HEK293 (cell line): Measurements from ENCODE around the gene ST7.

Source experiments
- BCL11B ChIP-seq: fragments of 450-650 bp; formaldehyde crosslinking; IDR thresholded peaks from 2 replicates; pipeline ENCODE4 v1.5.1; 2016; ENCODE audit warnings: low read depth, missing biosample characterization, missing genetic modification characterization
- FEZF1 ChIP-seq: fragments of 450-650 bp; formaldehyde crosslinking; IDR thresholded peaks from 2 replicates; pipeline ENCODE4 v1.5.1; 2016; ENCODE audit warnings: missing biosample characterization, missing genetic modification characterization
- HOXC10 ChIP-seq: sonication (generic); formaldehyde crosslinking; IDR thresholded peaks from 2 replicates; pipeline ENCODE4 v1.8.1; 2023; ENCODE audit warnings: mild to moderate bottlenecking, missing genetic modification reagents
- MZF1 ChIP-seq: fragments of 450-650 bp; formaldehyde crosslinking; IDR thresholded peaks from 2 replicates; pipeline ENCODE4 v1.5.1; 2017; ENCODE audit warnings: missing biosample characterization, missing genetic modification characterization, borderline replicate concordance
- SALL2 ChIP-seq: fragments of 450-650 bp; formaldehyde crosslinking; IDR thresholded peaks from 2 replicates; pipeline ENCODE4 v1.5.0; 2017; ENCODE audit warnings: missing biosample characterization, mild to moderate bottlenecking, missing genetic modification characterization, borderline replicate concordance
- SCRT1 ChIP-seq: fragments of 450-650 bp; formaldehyde crosslinking; IDR thresholded peaks from 2 replicates; pipeline ENCODE4 v1.5.1; 2016; ENCODE audit warnings: missing biosample characterization, missing genetic modification characterization, borderline replicate concordance
- WT1 ChIP-seq: fragments of 450-650 bp; formaldehyde crosslinking; IDR thresholded peaks from 2 replicates; pipeline ENCODE4 v1.5.1; 2016; ENCODE audit warnings: missing biosample characterization, missing genetic modification characterization
- ZBTB7A ChIP-seq: fragments of 450-650 bp; formaldehyde crosslinking; IDR thresholded peaks from 2 replicates; pipeline ENCODE4 v1.5.1; 2016; ENCODE audit warnings: low read depth, missing biosample characterization, missing genetic modification characterization
- ZEB2 ChIP-seq: fragments of 450-650 bp; formaldehyde crosslinking; IDR thresholded peaks from 2 replicates; pipeline ENCODE4 v1.5.1; 2016; ENCODE audit warnings: missing biosample characterization, missing genetic modification characterization
- ZFP37 ChIP-seq: fragments of 450-650 bp; formaldehyde crosslinking; IDR thresholded peaks from 2 replicates; pipeline ENCODE4 v1.5.1; 2016; ENCODE audit warnings: missing biosample characterization, missing genetic modification characterization
- ZFP41 ChIP-seq: fragments of 450-650 bp; formaldehyde crosslinking; IDR thresholded peaks from 2 replicates; pipeline ENCODE4 v1.5.1; 2016; ENCODE audit warnings: missing biosample characterization, missing genetic modification characterization, borderline replicate concordance
- ZNF184 ChIP-seq: fragments of 450-650 bp; IDR thresholded peaks from 2 replicates; pipeline ENCODE4 v1.5.1; 2018; ENCODE audit warnings: missing biosample characterization, mild to moderate bottlenecking, missing genetic modification characterization
- ZNF2 ChIP-seq: fragments of 450-650 bp; formaldehyde crosslinking; IDR thresholded peaks from 2 replicates; pipeline ENCODE4 v1.5.1; 2016; ENCODE audit warnings: missing biosample characterization, missing genetic modification characterization
- ZNF239 ChIP-seq: fragments of 450-650 bp; formaldehyde crosslinking; IDR thresholded peaks from 2 replicates; pipeline ENCODE4 v1.5.1; 2016; ENCODE audit warnings: missing biosample characterization, missing genetic modification characterization
- ZNF292 ChIP-seq: fragments of 450-650 bp; formaldehyde crosslinking; IDR thresholded peaks from 2 replicates; pipeline ENCODE4 v1.5.1; 2016; ENCODE audit warnings: low read depth, missing biosample characterization, missing genetic modification characterization, borderline replicate concordance
- ZNF391 ChIP-seq: fragments of 450-650 bp; formaldehyde crosslinking; IDR thresholded peaks from 2 replicates; pipeline ENCODE4 v1.5.1; 2016; ENCODE audit warnings: low read depth, missing biosample characterization, missing genetic modification characterization, borderline replicate concordance
- ZNF404 ChIP-seq: fragments of 450-650 bp; formaldehyde crosslinking; IDR thresholded peaks from 2 replicates; pipeline ENCODE4 v1.5.1; 2017; ENCODE audit warnings: missing biosample characterization, missing genetic modification characterization
- ZNF426 ChIP-seq: fragments of 450-650 bp; formaldehyde crosslinking; IDR thresholded peaks from 2 replicates; pipeline ENCODE4 v1.5.1; 2017; ENCODE audit warnings: missing biosample characterization, missing genetic modification characterization, mild to moderate bottlenecking, inconsistent platforms, moderate library complexity
- ZNF473 ChIP-seq: fragments of 450-650 bp; formaldehyde crosslinking; IDR thresholded peaks from 2 replicates; pipeline ENCODE4 v1.5.1; 2017; ENCODE audit warnings: missing biosample characterization, missing genetic modification characterization
- ZNF529 ChIP-seq: fragments of 450-650 bp; formaldehyde crosslinking; IDR thresholded peaks from 2 replicates; pipeline ENCODE4 v1.5.1; 2017; ENCODE audit warnings: missing genetic modification characterization, missing biosample characterization; ENCODE audit not compliant: insufficient replicate concordance
- ZNF571 ChIP-seq: fragments of 450-650 bp; formaldehyde crosslinking; IDR thresholded peaks from 2 replicates; pipeline ENCODE4 v1.5.0; 2017; ENCODE audit warnings: missing biosample characterization, missing genetic modification characterization
- ZNF624 ChIP-seq: fragments of 450-650 bp; formaldehyde crosslinking; IDR thresholded peaks from 2 replicates; pipeline ENCODE4 v1.5.1; 2017; ENCODE audit warnings: missing biosample characterization, missing genetic modification characterization
- ZNF629 ChIP-seq: fragments of 450-650 bp; formaldehyde crosslinking; IDR thresholded peaks from 2 replicates; pipeline ENCODE4 v1.5.1; 2017; ENCODE audit warnings: missing biosample characterization, missing genetic modification characterization
- ZNF664 ChIP-seq: fragments of 450-650 bp; formaldehyde crosslinking; IDR thresholded peaks from 2 replicates; pipeline ENCODE4 v1.5.1; 2016; ENCODE audit warnings: missing biosample characterization, missing genetic modification characterization
- ZNF792 ChIP-seq: fragments of 450-650 bp; formaldehyde crosslinking; IDR thresholded peaks from 2 replicates; pipeline ENCODE4 v1.5.1; 2016; ENCODE audit warnings: missing biosample characterization, missing genetic modification characterization
- ZSCAN23 ChIP-seq: fragments of 450-650 bp; formaldehyde crosslinking; IDR thresholded peaks from 2 replicates; pipeline ENCODE4 v1.5.1; 2016; ENCODE audit warnings: missing biosample characterization, missing genetic modification characterization
- ZSCAN4 ChIP-seq: fragments of 450-650 bp; formaldehyde crosslinking; IDR thresholded peaks from 2 replicates; pipeline ENCODE4 v1.5.1; 2017; ENCODE audit warnings: missing biosample characterization, missing genetic modification characterization
- TF ChIP-seq, protein P1 (sequence below): fragments of 450-650 bp; formaldehyde crosslinking; IDR thresholded peaks from 2 replicates; pipeline ENCODE4 v1.5.1; 2016; ENCODE audit warnings: missing biosample characterization, missing genetic modification characterization
- TF ChIP-seq, protein P2 (sequence below): fragments of 450-650 bp; formaldehyde crosslinking; IDR thresholded peaks from 2 replicates; pipeline ENCODE4 v1.5.1; 2016; ENCODE audit warnings: missing biosample characterization, missing genetic modification characterization
- TF ChIP-seq, protein P3 (sequence below): fragments of 450-650 bp; formaldehyde crosslinking; IDR thresholded peaks from 2 replicates; pipeline ENCODE4 v1.5.1; 2016; ENCODE audit warnings: missing biosample characterization, missing genetic modification characterization
- TF ChIP-seq, protein P4 (sequence below): fragments of 450-650 bp; formaldehyde crosslinking; IDR thresholded peaks from 2 replicates; pipeline ENCODE4 v1.5.1; 2016; ENCODE audit warnings: missing biosample characterization, missing genetic modification characterization

ST7 gene

GRCh38 chr7:116952635-116953371 lies 498 bp upstream of the ST7 start (continued):
- TF ChIP-seq ZNF292 (tag by site-specific recombination), result no peak
- TF ChIP-seq ZNF571 (tag by site-specific recombination), result no peak
- TF ChIP-seq, protein P1, sequence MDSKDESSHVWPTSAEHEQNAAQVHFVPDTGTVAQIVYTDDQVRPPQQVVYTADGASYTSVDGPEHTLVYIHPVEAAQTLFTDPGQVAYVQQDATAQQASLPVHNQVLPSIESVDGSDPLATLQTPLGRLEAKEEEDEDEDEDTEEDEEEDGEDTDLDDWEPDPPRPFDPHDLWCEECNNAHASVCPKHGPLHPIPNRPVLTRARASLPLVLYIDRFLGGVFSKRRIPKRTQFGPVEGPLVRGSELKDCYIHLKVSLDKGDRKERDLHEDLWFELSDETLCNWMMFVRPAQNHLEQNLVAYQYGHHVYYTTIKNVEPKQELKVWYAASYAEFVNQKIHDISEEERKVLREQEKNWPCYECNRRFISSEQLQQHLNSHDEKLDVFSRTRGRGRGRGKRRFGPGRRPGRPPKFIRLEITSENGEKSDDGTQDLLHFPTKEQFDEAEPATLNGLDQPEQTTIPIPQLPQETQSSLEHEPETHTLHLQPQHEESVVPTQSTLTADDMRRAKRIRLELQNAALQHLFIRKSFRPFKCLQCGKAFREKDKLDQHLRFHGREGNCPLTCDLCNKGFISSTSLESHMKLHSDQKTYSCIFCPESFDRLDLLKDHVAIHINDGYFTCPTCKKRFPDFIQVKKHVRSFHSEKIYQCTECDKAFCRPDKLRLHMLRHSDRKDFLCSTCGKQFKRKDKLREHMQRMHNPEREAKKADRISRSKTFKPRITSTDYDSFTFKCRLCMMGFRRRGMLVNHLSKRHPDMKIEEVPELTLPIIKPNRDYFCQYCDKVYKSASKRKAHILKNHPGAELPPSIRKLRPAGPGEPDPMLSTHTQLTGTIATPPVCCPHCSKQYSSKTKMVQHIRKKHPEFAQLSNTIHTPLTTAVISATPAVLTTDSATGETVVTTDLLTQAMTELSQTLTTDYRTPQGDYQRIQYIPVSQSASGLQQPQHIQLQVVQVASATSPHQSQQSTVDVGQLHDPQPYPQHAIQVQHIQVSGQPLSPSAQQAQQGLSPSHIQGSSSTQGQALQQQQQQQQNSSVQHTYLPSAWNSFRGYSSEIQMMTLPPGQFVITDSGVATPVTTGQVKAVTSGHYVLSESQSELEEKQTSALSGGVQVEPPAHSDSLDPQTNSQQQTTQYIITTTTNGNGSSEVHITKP (tag by site-specific recombination), result no peak
- no peak for TF ChIP-seq ZNF239 (tag by site-specific recombination)
- TF ChIP-seq ZNF664 (tag by site-specific recombination), result peak; percentile 91
- TF ChIP-seq ZNF184, result no peak
- TF ChIP-seq SALL2 (tag by site-specific recombination), result no peak
- no peak for TF ChIP-seq ZBTB7A (tag by site-specific recombination)
- TF ChIP-seq ZNF426, result no peak
- TF ChIP-seq, protein P2, sequence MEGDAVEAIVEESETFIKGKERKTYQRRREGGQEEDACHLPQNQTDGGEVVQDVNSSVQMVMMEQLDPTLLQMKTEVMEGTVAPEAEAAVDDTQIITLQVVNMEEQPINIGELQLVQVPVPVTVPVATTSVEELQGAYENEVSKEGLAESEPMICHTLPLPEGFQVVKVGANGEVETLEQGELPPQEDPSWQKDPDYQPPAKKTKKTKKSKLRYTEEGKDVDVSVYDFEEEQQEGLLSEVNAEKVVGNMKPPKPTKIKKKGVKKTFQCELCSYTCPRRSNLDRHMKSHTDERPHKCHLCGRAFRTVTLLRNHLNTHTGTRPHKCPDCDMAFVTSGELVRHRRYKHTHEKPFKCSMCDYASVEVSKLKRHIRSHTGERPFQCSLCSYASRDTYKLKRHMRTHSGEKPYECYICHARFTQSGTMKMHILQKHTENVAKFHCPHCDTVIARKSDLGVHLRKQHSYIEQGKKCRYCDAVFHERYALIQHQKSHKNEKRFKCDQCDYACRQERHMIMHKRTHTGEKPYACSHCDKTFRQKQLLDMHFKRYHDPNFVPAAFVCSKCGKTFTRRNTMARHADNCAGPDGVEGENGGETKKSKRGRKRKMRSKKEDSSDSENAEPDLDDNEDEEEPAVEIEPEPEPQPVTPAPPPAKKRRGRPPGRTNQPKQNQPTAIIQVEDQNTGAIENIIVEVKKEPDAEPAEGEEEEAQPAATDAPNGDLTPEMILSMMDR (tag by site-specific recombination), result no peak
- TF ChIP-seq, protein P3, sequence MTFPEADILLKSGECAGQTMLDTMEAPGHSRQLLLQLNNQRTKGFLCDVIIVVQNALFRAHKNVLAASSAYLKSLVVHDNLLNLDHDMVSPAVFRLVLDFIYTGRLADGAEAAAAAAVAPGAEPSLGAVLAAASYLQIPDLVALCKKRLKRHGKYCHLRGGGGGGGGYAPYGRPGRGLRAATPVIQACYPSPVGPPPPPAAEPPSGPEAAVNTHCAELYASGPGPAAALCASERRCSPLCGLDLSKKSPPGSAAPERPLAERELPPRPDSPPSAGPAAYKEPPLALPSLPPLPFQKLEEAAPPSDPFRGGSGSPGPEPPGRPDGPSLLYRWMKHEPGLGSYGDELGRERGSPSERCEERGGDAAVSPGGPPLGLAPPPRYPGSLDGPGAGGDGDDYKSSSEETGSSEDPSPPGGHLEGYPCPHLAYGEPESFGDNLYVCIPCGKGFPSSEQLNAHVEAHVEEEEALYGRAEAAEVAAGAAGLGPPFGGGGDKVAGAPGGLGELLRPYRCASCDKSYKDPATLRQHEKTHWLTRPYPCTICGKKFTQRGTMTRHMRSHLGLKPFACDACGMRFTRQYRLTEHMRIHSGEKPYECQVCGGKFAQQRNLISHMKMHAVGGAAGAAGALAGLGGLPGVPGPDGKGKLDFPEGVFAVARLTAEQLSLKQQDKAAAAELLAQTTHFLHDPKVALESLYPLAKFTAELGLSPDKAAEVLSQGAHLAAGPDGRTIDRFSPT (tag by site-specific recombination), result no peak
- no peak for TF ChIP-seq ZSCAN4 (tag by site-specific recombination)
- TF ChIP-seq ZNF2, result peak; percentile 54
- TF ChIP-seq SCRT1 (tag by site-specific recombination), result peak; percentile 32; the same call in 1 of the 2 replicates
- TF ChIP-seq ZNF629 (tag by site-specific recombination), result no peak
- peak; percentile 32; the same call in 1 of the 2 replicates for TF ChIP-seq ZFP37 (tag by site-specific recombination)
- TF ChIP-seq MZF1 (tag by site-specific recombination), result peak; percentile 67; the same call in 1 of the 2 replicates
- TF ChIP-seq ZNF529 (tag by site-specific recombination), result no peak
- TF ChIP-seq ZNF391, result no peak
- no peak for TF ChIP-seq ZNF473 (tag by site-specific recombination)
- TF ChIP-seq, protein P4, sequence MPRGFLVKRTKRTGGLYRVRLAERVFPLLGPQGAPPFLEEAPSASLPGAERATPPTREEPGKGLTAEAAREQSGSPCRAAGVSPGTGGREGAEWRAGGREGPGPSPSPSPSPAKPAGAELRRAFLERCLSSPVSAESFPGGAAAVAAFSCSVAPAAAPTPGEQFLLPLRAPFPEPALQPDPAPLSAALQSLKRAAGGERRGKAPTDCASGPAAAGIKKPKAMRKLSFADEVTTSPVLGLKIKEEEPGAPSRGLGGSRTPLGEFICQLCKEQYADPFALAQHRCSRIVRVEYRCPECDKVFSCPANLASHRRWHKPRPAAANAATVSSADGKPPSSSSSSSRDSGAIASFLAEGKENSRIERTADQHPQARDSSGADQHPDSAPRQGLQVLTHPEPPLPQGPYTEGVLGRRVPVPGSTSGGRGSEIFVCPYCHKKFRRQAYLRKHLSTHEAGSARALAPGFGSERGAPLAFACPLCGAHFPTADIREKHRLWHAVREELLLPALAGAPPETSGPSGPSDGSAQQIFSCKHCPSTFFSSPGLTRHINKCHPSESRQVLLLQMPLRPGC (tag by site-specific recombination), result no peak
- TF ChIP-seq ZNF792 (tag by site-specific recombination), result no peak
- TF ChIP-seq HOXC10 (CRISPR knock-in tag), result no peak
- peak; percentile 20; the same call in 1 of the 2 replicates for TF ChIP-seq ZEB2 (tag by site-specific recombination)
- TF ChIP-seq BCL11B (tag by site-specific recombination), result no peak
- no peak for TF ChIP-seq ZSCAN23 (tag by site-specific recombination)
- TF ChIP-seq ZFP41 (tag by site-specific recombination), result no peak
- TF ChIP-seq ZNF404 (tag by site-specific recombination), result no peak
- peak; percentile 52 for TF ChIP-seq FEZF1
- peak; percentile 59 for TF ChIP-seq WT1 (tag by site-specific recombination)
- TF ChIP-seq ZNF624 (tag by site-specific recombination), result no peak
